SJSA1 (cell line): ENCODE measurements around the gene ANGPTL5. TPM values are rescaled to one million over a fixed set of nuclear protein-coding genes. Genes with fewer than 3 reads are reported as not detected.
"Not testable (repeated sequence)": the region's sequence is repeated elsewhere in the genome, so short reads cannot be mapped to it uniquely, and the experiment has no call there.

Experiments used
- DNase-seq, 2 experiments: peaks; one replicate each; pipeline ENCODE4 v3.0.0-alpha.2; 2015 to 2020; ENCODE audit warnings: low spot score in 2 of 2, low read depth in 1 of 2
- H3K27ac ChIP-seq: fragments of 250-450 bp; sonication (Bioruptor Pico); 2 replicates; pipeline ENCODE4 v1.5.1; 2020; ENCODE audit warnings: mild to moderate bottlenecking, moderate library complexity
- H3K27me3 ChIP-seq: fragments of 250-450 bp; sonication (Bioruptor Pico); replicated peaks from 2 replicates; pipeline ENCODE4 v1.5.1; 2020; ENCODE audit warnings: mild to moderate bottlenecking, moderate library complexity
- H3K36me3 ChIP-seq: fragments of 250-450 bp; sonication (Bioruptor Pico); 2 replicates; pipeline ENCODE4 v1.5.1; 2020; ENCODE audit warnings: mild to moderate bottlenecking
- H3K4me1 ChIP-seq: fragments of 250-450 bp; sonication (Bioruptor Pico); replicated peaks from 2 replicates; pipeline ENCODE4 v1.6.1; 2021; ENCODE audit warnings: mild to moderate bottlenecking
- H3K4me3 ChIP-seq: fragments of 250-450 bp; sonication (Bioruptor Pico); 2 replicates; pipeline ENCODE4 v1.5.1; 2020; ENCODE audit warnings: mild to moderate bottlenecking
- H3K9me3 ChIP-seq: fragments of 250-450 bp; sonication (Bioruptor Pico); replicated peaks from 2 replicates; pipeline ENCODE4 v1.5.1; 2020; ENCODE audit warnings: mild to moderate bottlenecking
- total RNA-seq: library from RNA; depleted of rRNA; stranded (reverse); fragments of >200 nt; shearing (Covaris generic); gene quantifications from 2 replicates; pipeline ENCODE4 v1.2.3, GENCODE V29; 2014; rRNA removed

The ANGPTL5 gene
- not detected in 2 replicates for total RNA-seq

- Histone ChIP-seq H3K27ac (peak within 1 kb of the TSS; percentile 59), H3K9me3 (no peaks in the 10 kb centered on the region), H3K36me3 (no peaks in the 10 kb centered on the region), H3K4me3 (peak within 1 kb of the TSS; percentile 54), H3K4me1 (peaks cover 12% of the 10 kb centered on the region), H3K27me3 (no peaks in the 10 kb centered on the region)
- DNase-seq = no peak
Observed at GRCh38 chr11:101916422-101916821, at the start of gene ANGPTL5. Gene ANGPTL5 (minus strand): TSS chr11:101916522. CDS start chr11:101907909, 8,613 bp downstream.

- not testable (repeated sequence) for H3K36me3 ChIP-seq, H3K4me3 ChIP-seq, DNase-seq, H3K4me1 ChIP-seq, H3K9me3 ChIP-seq, H3K27me3 ChIP-seq, H3K27ac ChIP-seq
Observed at GRCh38 chr11:101964200-101964599, 47.9 kb upstream of the ANGPTL5 start.

GRCh38 chr11:101960231-101960630 lies 43.9 kb upstream of the ANGPTL5 start:
- DNase-seq = no peak
- Histone ChIP-seq H3K27ac (no peak overlapping the region), H3K4me3 (no peak overlapping the region), H3K9me3 (no peaks in the 10 kb centered on the region), H3K27me3 (no peaks in the 10 kb centered on the region), H3K36me3 (no peaks in the 10 kb centered on the region), H3K4me1 (no peaks in the 10 kb centered on the region)

- H3K4me3 ChIP-seq = no peak overlapping the region
- H3K27ac ChIP-seq = no peak overlapping the region
- H3K36me3 ChIP-seq = no peaks in the 10 kb centered on the region
- H3K4me1 ChIP-seq = no peaks in the 10 kb centered on the region
- no peaks in the 10 kb centered on the region for H3K27me3 ChIP-seq
- no peak for DNase-seq
- H3K9me3 ChIP-seq = no peaks in the 10 kb centered on the region
Observed at GRCh38 chr11:101955701-101956100, 39.4 kb upstream of the ANGPTL5 start.

GRCh38 chr11:101955278-101955677 lies 39.0 kb upstream of the ANGPTL5 start:
- no peak overlapping the region for H3K27ac ChIP-seq
- no peaks in the 10 kb centered on the region for H3K36me3 ChIP-seq
- H3K9me3 ChIP-seq = no peaks in the 10 kb centered on the region
- no peaks in the 10 kb centered on the region for H3K27me3 ChIP-seq
- no peak overlapping the region for H3K4me3 ChIP-seq
- no peak for DNase-seq
- H3K4me1 ChIP-seq = no peaks in the 10 kb centered on the region

- H3K27ac ChIP-seq = no peak overlapping the region
- no peaks in the 10 kb centered on the region for H3K36me3 ChIP-seq
Observed at GRCh38 chr11:101949680-101950220, 33.4 kb upstream of the ANGPTL5 start.

GRCh38 chr11:101945448-101945847 lies 29.1 kb upstream of the ANGPTL5 start:
- Histone ChIP-seq H3K4me1 (no peaks in the 10 kb centered on the region), H3K36me3 (no peaks in the 10 kb centered on the region), H3K27me3 (no peaks in the 10 kb centered on the region), H3K4me3 (no peak overlapping the region), H3K9me3 (no peaks in the 10 kb centered on the region), H3K27ac (no peak overlapping the region)
- no peak for DNase-seq

More at GRCh38 chr11:101949680-101950220, 33.4 kb upstream of the ANGPTL5 start:
- no peak for DNase-seq
- Histone ChIP-seq H3K27me3 (no peaks in the 10 kb centered on the region), H3K9me3 (no peaks in the 10 kb centered on the region), H3K4me1 (no peaks in the 10 kb centered on the region), H3K4me3 (no peak overlapping the region)

GRCh38 chr11:101944923-101945322 lies 28.6 kb upstream of the ANGPTL5 start:
- no peak for DNase-seq
- no peak overlapping the region for H3K27ac ChIP-seq
- no peaks in the 10 kb centered on the region for H3K36me3 ChIP-seq
- no peak overlapping the region for H3K4me3 ChIP-seq
- no peaks in the 10 kb centered on the region for H3K4me1 ChIP-seq
- H3K9me3 ChIP-seq = no peaks in the 10 kb centered on the region
- H3K27me3 ChIP-seq = no peaks in the 10 kb centered on the region

- no peaks in the 10 kb centered on the region for H3K4me1 ChIP-seq
- no peaks in the 10 kb centered on the region for H3K27me3 ChIP-seq
- no peak overlapping the region for H3K27ac ChIP-seq
- H3K9me3 ChIP-seq = no peaks in the 10 kb centered on the region
- no peak for DNase-seq
- no peaks in the 10 kb centered on the region for H3K36me3 ChIP-seq
- H3K4me3 ChIP-seq = no peak overlapping the region
Observed at GRCh38 chr11:101940901-101941520, 24.7 kb upstream of the ANGPTL5 start.

GRCh38 chr11:101931692-101932091 lies 15.4 kb upstream of the ANGPTL5 start:
- H3K4me3 ChIP-seq = no peak overlapping the region
- H3K4me1 ChIP-seq = no peaks in the 10 kb centered on the region
- H3K27me3 ChIP-seq = no peaks in the 10 kb centered on the region
- H3K27ac ChIP-seq = no peak overlapping the region
- H3K9me3 ChIP-seq = no peaks in the 10 kb centered on the region
- H3K36me3 ChIP-seq = no peaks in the 10 kb centered on the region
- no peak for DNase-seq

GRCh38 chr11:101929294-101929915 lies 13.1 kb upstream of the ANGPTL5 start:
- Histone ChIP-seq H3K27ac (no peak overlapping the region), H3K27me3 (no peaks in the 10 kb centered on the region), H3K36me3 (no peaks in the 10 kb centered on the region), H3K9me3 (no peaks in the 10 kb centered on the region), H3K4me3 (no peak overlapping the region), H3K4me1 (no peaks in the 10 kb centered on the region)
- DNase-seq = no peak

GRCh38 chr11:101923554-101923953 lies 7.2 kb upstream of the ANGPTL5 start:
- Histone ChIP-seq H3K27ac (no peak overlapping the region), H3K4me3 (no peak overlapping the region), H3K4me1 (no peaks in the 10 kb centered on the region), H3K27me3 (no peaks in the 10 kb centered on the region), H3K9me3 (no peaks in the 10 kb centered on the region), H3K36me3 (no peaks in the 10 kb centered on the region)
- DNase-seq = no peak

GRCh38 chr11:101920992-101921391 lies 4.7 kb upstream of the ANGPTL5 start:
- Histone ChIP-seq H3K27ac (no peak overlapping the region), H3K4me1 (peaks cover under 1% of the 10 kb centered on the region; the same call in 1 of the 2 replicates), H3K4me3 (no peak overlapping the region), H3K36me3 (no peaks in the 10 kb centered on the region), H3K27me3 (no peaks in the 10 kb centered on the region), H3K9me3 (no peaks in the 10 kb centered on the region)
- DNase-seq = no peak

GRCh38 chr11:101917226-101917625 lies 904 bp upstream of the ANGPTL5 start:
- H3K27me3 ChIP-seq = no peaks in the 10 kb centered on the region
- H3K27ac ChIP-seq = no peak overlapping the region
- no peaks in the 10 kb centered on the region for H3K9me3 ChIP-seq
- no peaks in the 10 kb centered on the region for H3K36me3 ChIP-seq
- no peak overlapping the region for H3K4me3 ChIP-seq
- no peak for DNase-seq
- peaks cover 12% of the 10 kb centered on the region for H3K4me1 ChIP-seq
